Testis (tissue), 3 donors: Measurements from ENCODE around the gene INSC. TPM values are rescaled to one million over a fixed set of nuclear protein-coding genes. Genes with fewer than 3 reads are reported as not detected.

Experiments used
- DNase-seq: peaks from one replicate; pipeline ENCODE4 v3.0.0-alpha.2; 2019
- H3K27ac ChIP-seq, 2 donors: fragments of 200-600 bp; sonication (generic); one replicate each; pipeline ENCODE4 v1.5.1; 2019
- H3K27me3 ChIP-seq: fragments of 200-600 bp; sonication (generic); one replicate; pipeline ENCODE4 v1.5.1; 2019
- H3K36me3 ChIP-seq: fragments of 200-600 bp; sonication (generic); one replicate; pipeline ENCODE4 v1.5.1; 2017; ENCODE audit warnings: low read depth; ENCODE audit errors: missing control alignments
- H3K4me1 ChIP-seq: fragments of 200-600 bp; sonication (generic); one replicate; pipeline ENCODE4 v1.5.1; 2019
- H3K4me3 ChIP-seq, 2 donors: fragments of 200-600 bp; sonication (generic); one replicate each; pipeline ENCODE4 v1.5.1; 2017 to 2019
- H3K9me3 ChIP-seq: fragments of 200-600 bp; sonication (generic); one replicate; pipeline ENCODE4 v1.5.1; 2017
- POLR2A ChIP-seq: fragments of 450-650 bp; IDR thresholded peaks from one replicate; pipeline ENCODE4 v1.6.1; 2017; ENCODE audit warnings: antibody characterized with exemption, mild to moderate bottlenecking, moderate library complexity
- WGBS, 2 donors: methylation state at CpG; one replicate each; pipeline ENCODE4 v1.1.5; 2018; 5-methylcytosine and 5-hydroxymethylcytosine counted together
- intact Hi-C: fragments of 100-400 bp; cut with DNase I; formaldehyde crosslinking; loops from one replicate; pipeline ENCODE4 v1.15.1; 2023; ENCODE audit warnings: low total_unique reads
- polyA plus RNA-seq: library from polyadenylated mRNA; stranded (reverse); fragments of 350-450 nt; fragmentation: Illumina TruSeq; extraction: RNeasy Lipid Tissue Mini Kit (QIAGEN cat#74804); gene quantifications from one replicate; pipeline ENCODE4 v1.2.3, GENCODE V29; 2014; ENCODE audit warnings: low read depth, low replicate concordance; ENCODE audit not compliant: insufficient read depth
- total RNA-seq, 2 donors: library from RNA; depleted of rRNA; stranded (reverse); fragments of >200 nt; gene quantifications; one replicate each; pipeline ENCODE4 v1.2.3, GENCODE V29; 2016
- TF ChIP-seq, protein P1 (sequence below), 3 experiments: fragments of 450-650 bp in 2 of 3; fragments of 200-600 bp in 1 of 3; sonication (generic) in 1 of 3; IDR thresholded peaks; one replicate each; pipeline ENCODE4 v1.5.1; 2016 to 2019; ENCODE audit warnings: antibody characterized with exemption in 3 of 3, mild to moderate bottlenecking in 2 of 3, moderate library complexity in 1 of 3

Gene INSC
- total and polyA plus RNA-seq, 3 donors from 2014 or later = 2.2 to 2.5 (median 2.2) TPM

DNA sequence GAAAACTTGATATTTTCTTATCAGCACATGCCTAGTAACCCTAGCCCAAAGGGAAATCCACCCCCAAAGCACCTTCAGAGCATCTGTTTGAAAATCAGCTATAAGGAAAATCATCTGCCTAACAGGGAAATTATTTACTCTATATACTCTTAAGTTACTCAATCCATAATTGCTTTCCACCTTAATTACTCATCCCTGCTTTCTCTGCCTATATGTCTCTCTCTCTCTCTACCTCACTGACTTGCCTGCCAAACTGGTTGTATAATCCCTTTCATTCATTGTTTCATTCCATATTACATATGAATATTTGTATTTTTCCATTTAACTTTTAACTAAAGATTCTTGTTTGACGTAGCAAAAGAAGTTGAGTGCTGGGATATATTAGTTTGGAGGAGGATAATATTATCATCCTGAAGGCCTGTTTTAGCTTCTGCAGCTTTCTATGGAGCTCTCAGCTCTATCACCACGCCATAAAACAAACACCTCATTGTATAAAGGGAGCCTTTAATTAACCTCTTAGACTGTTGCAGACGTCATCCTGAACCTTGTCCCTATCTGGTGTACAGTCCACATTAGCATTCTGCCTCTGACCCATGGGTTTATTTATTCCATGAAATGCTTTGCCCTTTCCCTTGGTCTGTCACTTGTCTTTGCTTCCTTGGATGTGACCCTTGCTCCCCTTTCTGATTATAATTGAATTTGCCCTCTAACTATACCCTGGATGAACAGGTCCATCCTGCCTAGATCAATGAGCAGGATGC is 98.9 kb downstream of the INSC start:
- H3K27ac ChIP-seq = no peak overlapping the region
- H3K27me3 ChIP-seq = no peaks in the 10 kb centered on the region
- DNase-seq = no peak
- 54 to 66% methylated on average over 3 of the region's 3 CpGs for WGBS, 2 donors
- H3K4me3 ChIP-seq = no peak overlapping the region
- no peaks in the 10 kb centered on the region for H3K4me1 ChIP-seq
- intact Hi-C loops = no loop called here
- no peaks in the 10 kb centered on the region for H3K9me3 ChIP-seq
- H3K36me3 ChIP-seq = no peaks in the 10 kb centered on the region
- TF ChIP-seq, protein P1, sequence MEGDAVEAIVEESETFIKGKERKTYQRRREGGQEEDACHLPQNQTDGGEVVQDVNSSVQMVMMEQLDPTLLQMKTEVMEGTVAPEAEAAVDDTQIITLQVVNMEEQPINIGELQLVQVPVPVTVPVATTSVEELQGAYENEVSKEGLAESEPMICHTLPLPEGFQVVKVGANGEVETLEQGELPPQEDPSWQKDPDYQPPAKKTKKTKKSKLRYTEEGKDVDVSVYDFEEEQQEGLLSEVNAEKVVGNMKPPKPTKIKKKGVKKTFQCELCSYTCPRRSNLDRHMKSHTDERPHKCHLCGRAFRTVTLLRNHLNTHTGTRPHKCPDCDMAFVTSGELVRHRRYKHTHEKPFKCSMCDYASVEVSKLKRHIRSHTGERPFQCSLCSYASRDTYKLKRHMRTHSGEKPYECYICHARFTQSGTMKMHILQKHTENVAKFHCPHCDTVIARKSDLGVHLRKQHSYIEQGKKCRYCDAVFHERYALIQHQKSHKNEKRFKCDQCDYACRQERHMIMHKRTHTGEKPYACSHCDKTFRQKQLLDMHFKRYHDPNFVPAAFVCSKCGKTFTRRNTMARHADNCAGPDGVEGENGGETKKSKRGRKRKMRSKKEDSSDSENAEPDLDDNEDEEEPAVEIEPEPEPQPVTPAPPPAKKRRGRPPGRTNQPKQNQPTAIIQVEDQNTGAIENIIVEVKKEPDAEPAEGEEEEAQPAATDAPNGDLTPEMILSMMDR (IDR thresholded peaks at IDR 0.05) = no peak
- no peak for TF ChIP-seq POLR2A

DNA sequence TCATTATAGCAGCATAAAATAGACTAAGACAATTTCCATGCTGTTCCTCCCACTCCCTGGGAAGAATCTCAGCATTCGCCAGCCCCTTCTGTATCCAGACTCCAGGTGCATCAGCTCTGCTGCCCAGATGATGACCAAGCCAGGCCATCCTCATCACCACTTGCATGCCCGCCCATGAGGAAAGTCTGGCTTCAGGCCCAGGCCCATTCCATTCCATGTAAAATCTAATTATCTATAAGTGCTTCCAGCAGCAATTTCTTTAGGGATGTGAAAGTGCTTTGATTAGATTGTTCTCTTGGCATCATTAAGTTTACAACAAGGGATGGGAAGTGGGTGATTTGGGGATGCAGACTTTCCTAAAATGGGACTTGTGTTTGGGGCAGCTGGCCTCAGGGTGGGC is 100.3 kb downstream of the INSC start:
- 88 to 100% methylated on average over 2 of the region's 2 CpGs for WGBS, 2 donors
- H3K4me3 ChIP-seq = no peak overlapping the region
- H3K27me3 ChIP-seq = no peaks in the 10 kb centered on the region
- no peak overlapping the region for H3K27ac ChIP-seq
- H3K4me1 ChIP-seq = no peaks in the 10 kb centered on the region
- no peaks in the 10 kb centered on the region for H3K36me3 ChIP-seq
- no peak for DNase-seq
- no peaks in the 10 kb centered on the region for H3K9me3 ChIP-seq
- intact Hi-C loops = no loop called here
- TF ChIP-seq, protein P1 (IDR thresholded peaks at IDR 0.05) = no peak
- no peak for TF ChIP-seq POLR2A

DNA sequence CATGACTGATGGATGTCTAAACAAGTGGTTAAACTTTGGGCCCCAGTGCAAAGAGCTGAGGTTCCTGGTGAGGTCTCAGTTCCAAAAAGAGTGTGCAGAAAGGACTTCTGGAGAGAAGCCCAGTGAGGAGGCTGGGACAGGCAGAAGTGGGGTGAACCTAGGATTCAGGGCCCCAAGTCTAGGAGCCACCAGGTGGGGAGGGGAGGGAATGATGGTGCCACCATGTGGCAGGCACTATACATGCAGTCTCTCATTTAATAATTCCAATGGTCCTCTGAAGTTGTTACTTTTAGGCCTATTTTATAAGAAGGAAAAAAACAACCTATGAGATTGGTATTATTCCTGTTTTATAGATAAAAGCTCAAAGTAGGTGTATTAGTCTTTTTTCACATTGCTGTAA is 102.0 kb downstream of the INSC start:
- Histone ChIP-seq H3K4me1 (no peaks in the 10 kb centered on the region), H3K9me3 (no peaks in the 10 kb centered on the region), H3K4me3 (no peak overlapping the region), H3K36me3 (no peaks in the 10 kb centered on the region), H3K27me3 (no peaks in the 10 kb centered on the region), H3K27ac (no peak overlapping the region)
- DNase-seq = no peak
- TF ChIP-seq POLR2A = no peak
- TF ChIP-seq, protein P1 (IDR thresholded peaks at IDR 0.05) = peak in 1 of 3 experiments; percentile 21
- intact Hi-C loops = no loop called here

DNA sequence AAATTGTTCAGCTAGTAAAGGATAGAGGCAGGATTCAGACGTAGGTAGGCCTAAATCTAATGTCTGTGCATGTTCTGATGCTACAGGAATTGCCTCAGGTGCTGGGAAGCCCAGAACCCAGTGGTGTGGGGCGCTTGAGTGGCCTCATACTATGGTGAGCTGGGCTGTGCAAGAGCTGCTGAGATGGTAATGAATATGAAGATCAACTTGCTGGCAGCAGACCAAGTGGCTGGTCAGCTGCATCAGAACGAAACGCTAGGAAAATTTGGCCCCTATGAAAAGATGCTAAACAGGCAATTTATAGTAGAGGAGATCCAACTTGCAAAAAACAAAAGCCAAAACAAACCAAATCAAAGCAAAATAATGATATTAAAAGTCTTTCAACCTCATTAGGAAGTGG is 102.7 kb downstream of the INSC start:
- intact Hi-C loops = no loop called here
- no peak overlapping the region for H3K27ac ChIP-seq
- DNase-seq = no peak

More for the DNA sequence above, 102.7 kb downstream of the INSC start:
- Histone ChIP-seq H3K4me3 (no peak overlapping the region), H3K9me3 (no peaks in the 10 kb centered on the region), H3K27me3 (no peaks in the 10 kb centered on the region), H3K4me1 (no peaks in the 10 kb centered on the region), H3K36me3 (no peaks in the 10 kb centered on the region)
- TF ChIP-seq POLR2A = no peak
- TF ChIP-seq, protein P1 (IDR thresholded peaks at IDR 0.05) = no peak
- WGBS, 2 donors = 78 to 80% methylated on average over 4 of the region's 4 CpGs
